Measurements from ENCODE around the gene NFE2L3. TPM values are rescaled to one million over a fixed set of nuclear protein-coding genes. Genes with fewer than 3 reads are reported as not detected.
A peak's percentile ranks its signal among the peaks of the same experiment; 100 is the strongest.

Gene NFE2L3
- total and polyA plus RNA-seq, 2 donors (not counting 1 experiment from before 2014, with no cell fraction given), result 1.4 to 1.6 TPM

GRCh38 chr7:26191974-26192479 lies 40.0 kb downstream of the NFE2L3 start:
- Histone ChIP-seq H3K27me3 (replicated peaks in 1 of 4; ENCODE audit: control extremely low read depth in 1 of 4, control insufficient read depth in 3 of 4, insufficient read depth in 4 of 4, low read length in 3 of 4) (no peaks in the 10 kb centered on the region), H3K27ac (ENCODE audit: low read length in 2 of 2) (no peak overlapping the region), H3K79me2 (ENCODE audit: control insufficient read depth, insufficient read depth, low read length) (peaks cover 66% of the 10 kb centered on the region), H3K9ac (ENCODE audit: low read length) (no peak overlapping the region), H4K20me1 (ENCODE audit: control insufficient read depth, insufficient read depth, low read length, poor library complexity, severe bottlenecking) (peaks cover 92% of the 10 kb centered on the region), H3K36me3 (replicated peaks in 1 of 2; ENCODE audit: control extremely low read depth in 1 of 2, control insufficient read depth in 1 of 2, extremely low read depth in 1 of 2, insufficient read depth in 2 of 2, low read length in 1 of 2) (peaks cover 4 to 86% of the 10 kb centered on the region in 2 experiments), H3K4me1 (ENCODE audit: control insufficient read depth in 2 of 2, insufficient read depth in 2 of 2, low read length in 2 of 2) (peaks cover 54 to 57% of the 10 kb centered on the region in 2 donors), H2AFZ (ENCODE audit: insufficient read depth, low read depth, low read length, poor library complexity, severe bottlenecking) (no peak overlapping the region), H3K4me2 (replicated peaks; ENCODE audit: low read depth, low read length, poor library complexity, severe bottlenecking) (peak overlapping the region; percentile 45), H3K9me3 (ENCODE audit: control extremely low read depth in 1 of 3, control insufficient read depth in 2 of 3, insufficient read depth in 1 of 3, low read length in 2 of 3) (no peaks in the 10 kb centered on the region), H3K4me3 (ENCODE audit: control extremely low read depth in 1 of 5, extremely low read depth in 1 of 5, insufficient read depth in 1 of 5, low read depth in 2 of 5, low read length in 4 of 5) (peak overlapping the region in 1 of 5 experiments; percentile 20)
- intact Hi-C loops (cut with micrococcal nuclease), result loop anchor here (2.0 to 10.0 kb wide), 2 partner anchors 35 to 973 kb away; partner anchors contain the start of gene HOXA9
- H3K4me1 Mint-ChIP-seq, result peaks cover 89% of the 10 kb centered on the region
- POLR2A ChIA-PET, result interaction anchor here (0.7 to 1.5 kb wide), 4 partner anchors 9 to 81 kb away, joined by 3 to 4 read pairs (median 4); partner anchors contain the start of genes CBX3 and HNRNPA2B1
- no peak for TF ChIP-seq EZH2 (IDR thresholded peaks at IDR 0.05; ENCODE audit: borderline replicate concordance, insufficient read depth, low read depth, low read length, poor library complexity, severe bottlenecking)
- TF ChIP-seq, protein P1, sequence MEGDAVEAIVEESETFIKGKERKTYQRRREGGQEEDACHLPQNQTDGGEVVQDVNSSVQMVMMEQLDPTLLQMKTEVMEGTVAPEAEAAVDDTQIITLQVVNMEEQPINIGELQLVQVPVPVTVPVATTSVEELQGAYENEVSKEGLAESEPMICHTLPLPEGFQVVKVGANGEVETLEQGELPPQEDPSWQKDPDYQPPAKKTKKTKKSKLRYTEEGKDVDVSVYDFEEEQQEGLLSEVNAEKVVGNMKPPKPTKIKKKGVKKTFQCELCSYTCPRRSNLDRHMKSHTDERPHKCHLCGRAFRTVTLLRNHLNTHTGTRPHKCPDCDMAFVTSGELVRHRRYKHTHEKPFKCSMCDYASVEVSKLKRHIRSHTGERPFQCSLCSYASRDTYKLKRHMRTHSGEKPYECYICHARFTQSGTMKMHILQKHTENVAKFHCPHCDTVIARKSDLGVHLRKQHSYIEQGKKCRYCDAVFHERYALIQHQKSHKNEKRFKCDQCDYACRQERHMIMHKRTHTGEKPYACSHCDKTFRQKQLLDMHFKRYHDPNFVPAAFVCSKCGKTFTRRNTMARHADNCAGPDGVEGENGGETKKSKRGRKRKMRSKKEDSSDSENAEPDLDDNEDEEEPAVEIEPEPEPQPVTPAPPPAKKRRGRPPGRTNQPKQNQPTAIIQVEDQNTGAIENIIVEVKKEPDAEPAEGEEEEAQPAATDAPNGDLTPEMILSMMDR (IDR thresholded peaks at IDR 0.05), result no peak
- no peaks in the 10 kb centered on the region for H3K9me3 Mint-ChIP-seq (ENCODE audit: insufficient read depth)
- H3K4me3 Mint-ChIP-seq, result peak overlapping the region; percentile 59
- peak overlapping the region; percentile 84 for H3K27ac Mint-ChIP-seq
- DNase-seq (no peak), ATAC-seq (ENCODE audit: low read depth) (no peak)
- CTCF ChIA-PET, result interaction anchor here (0.6 to 5.1 kb wide), 17 partner anchors 10 to 299 kb away, joined by 3 to 50 read pairs (median 5); partner anchors contain the start of genes CBX3 and NFE2L3
- no CpG with 5 or more reads among the region's 1 CpG for WGBS (ENCODE audit: insufficient coverage)
- H3K27me3 Mint-ChIP-seq, result no peaks in the 10 kb centered on the region
